Middle frontal gyrus (tissue), 1 donor: ENCODE results near the gene INAFM2.
A peak's percentile ranks its signal among the peaks of the same experiment; 100 is the strongest.

ENCODE experiments used
- DNase-seq: peaks from one replicate; pipeline ENCODE4 v3.0.0-alpha.2; 2015; ENCODE audit warnings: low spot score; ENCODE audit errors: extremely low spot score

INAFM2 gene

GRCh38 chr15:40358471-40359353, 35.2 kb downstream of the INAFM2 start:
- no peak for DNase-seq

GRCh38 chr15:40360015-40360414, 36.5 kb downstream of the INAFM2 start:
- no peak for DNase-seq

GRCh38 chr15:40361640-40362039, 38.1 kb downstream of the INAFM2 start:
- DNase-seq = no peak

- no peak for DNase-seq
These were observed 40.1 kb downstream of the INAFM2 start for GRCh38 chr15:40363611-40364010.

- DNase-seq = no peak
These were observed 40.8 kb downstream of the INAFM2 start for GRCh38 chr15:40364251-40364650.

DNA sequence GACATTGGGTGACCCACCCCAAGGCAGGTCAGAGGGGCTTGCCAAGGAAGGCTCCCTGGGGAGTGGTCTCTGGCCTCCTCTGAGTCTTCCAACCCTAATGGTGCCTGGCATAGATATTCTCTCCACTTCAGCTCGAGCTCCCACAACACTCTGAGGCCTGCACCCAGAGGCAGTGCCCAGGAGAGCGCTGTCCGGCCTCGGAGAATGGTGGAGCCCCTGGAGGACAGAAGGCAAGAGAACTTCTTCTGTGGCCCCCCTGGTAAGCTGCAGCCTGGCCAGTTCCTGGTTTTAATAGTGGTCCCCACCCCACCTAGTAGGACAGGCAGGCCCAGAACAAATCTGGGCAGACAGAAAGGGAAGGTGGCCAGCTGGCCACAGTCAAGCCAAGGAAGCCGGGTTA, 41.5 kb downstream of the INAFM2 start:
- DNase-seq = no peak

- DNase-seq = no peak
These were observed 42.3 kb downstream of the INAFM2 start for GRCh38 chr15:40365624-40366456.

DNA sequence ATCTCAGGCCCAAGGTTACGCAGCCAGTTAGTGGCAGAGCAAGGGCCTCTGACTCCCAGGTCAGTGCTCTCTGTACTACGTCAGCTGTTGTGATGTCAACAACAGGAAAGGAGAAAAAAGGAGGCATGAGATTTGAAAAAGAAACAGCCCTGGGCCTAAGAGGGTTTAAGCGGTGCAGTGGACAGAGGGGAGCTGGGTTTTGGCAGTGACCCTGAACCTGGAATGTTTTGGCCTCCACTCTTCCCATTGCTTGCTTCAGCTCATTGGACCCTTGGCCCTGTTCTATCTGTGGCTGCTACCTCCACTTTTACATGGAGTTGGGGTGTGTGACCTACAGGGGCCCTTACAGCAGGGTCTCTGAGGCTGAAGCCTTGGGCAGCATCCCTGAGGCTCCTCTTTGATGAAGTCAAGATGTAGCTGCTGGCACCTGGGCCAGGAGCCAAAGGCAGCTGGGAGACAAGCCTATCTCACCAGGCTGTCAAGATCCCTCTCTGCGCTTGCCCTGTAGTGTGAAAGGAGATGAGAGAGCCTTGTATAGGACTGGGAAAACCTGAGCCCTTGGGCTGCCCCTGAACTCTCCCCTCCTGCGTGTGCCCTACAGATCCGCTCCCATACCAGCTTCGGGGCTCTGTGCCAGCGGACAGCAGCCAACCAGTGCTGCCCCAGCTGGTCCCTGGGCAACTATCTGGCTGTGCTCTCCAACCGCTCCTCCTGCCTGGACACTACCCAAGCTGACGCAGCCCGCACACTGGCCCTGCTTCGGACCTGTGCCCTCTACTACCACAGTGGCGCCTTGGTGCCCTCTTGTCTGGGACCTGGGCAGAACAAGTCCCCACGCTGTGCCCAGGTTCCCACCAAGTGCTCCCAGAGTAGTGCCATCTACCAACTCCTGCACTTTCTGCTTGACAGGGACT, 43.2 kb downstream of the INAFM2 start:
- no peak for DNase-seq

DNA sequence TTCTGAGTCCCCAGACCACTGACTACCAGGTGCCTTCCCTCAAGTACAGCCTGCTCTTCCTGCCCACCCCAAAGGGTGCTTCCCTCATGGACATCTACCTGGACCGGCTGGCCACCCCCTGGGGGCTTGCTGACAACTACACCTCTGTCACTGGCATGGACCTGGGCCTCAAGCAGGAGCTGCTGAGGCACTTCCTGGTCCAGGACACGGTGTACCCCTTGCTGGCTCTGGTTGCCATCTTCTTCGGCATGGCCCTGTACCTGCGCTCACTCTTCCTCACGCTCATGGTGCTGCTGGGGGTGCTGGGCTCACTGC, 43.8 kb downstream of the INAFM2 start:
- DNase-seq = no peak

DNA sequence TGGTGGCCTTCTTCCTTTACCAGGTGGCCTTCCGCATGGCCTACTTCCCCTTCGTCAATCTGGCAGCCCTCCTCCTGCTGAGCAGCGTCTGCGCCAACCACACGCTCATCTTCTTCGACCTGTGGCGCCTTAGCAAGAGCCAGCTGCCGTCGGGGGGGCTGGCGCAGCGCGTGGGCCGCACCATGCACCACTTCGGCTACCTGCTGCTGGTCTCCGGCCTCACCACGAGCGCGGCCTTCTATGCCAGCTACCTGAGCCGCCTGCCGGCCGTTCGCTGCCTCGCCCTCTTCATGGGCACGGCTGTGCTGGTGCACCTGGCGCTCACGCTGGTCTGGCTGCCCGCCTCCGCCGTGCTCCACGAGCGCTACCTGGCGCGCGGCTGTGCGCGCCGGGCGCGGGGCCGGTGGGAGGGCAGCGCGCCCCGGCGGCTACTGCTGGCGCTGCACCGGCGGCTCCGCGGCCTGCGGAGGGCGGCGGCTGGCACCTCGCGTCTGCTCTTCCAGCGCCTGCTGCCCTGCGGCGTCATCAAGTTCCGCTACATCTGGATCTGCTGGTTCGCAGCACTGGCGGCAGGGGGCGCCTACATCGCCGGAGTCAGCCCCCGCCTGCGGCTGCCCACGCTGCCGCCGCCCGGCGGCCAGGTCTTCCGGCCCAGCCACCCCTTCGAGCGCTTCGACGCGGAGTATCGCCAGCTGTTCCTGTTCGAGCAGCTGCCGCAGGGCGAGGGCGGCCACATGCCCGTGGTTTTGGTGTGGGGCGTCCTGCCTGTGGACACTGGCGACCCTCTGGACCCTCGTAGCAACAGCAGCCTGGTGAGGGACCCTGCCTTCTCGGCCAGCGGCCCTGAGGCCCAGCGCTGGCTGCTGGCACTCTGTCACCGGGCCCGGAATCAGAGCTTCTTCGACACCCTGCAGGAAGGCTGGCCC, 44.5 kb downstream of the INAFM2 start:
- DNase-seq = peak; percentile 58

- DNase-seq = no peak
These were observed 45.4 kb downstream of the INAFM2 start for GRCh38 chr15:40368719-40369473.

- no peak for DNase-seq
These were observed 46.0 kb downstream of the INAFM2 start for GRCh38 chr15:40369474-40369869.

DNA sequence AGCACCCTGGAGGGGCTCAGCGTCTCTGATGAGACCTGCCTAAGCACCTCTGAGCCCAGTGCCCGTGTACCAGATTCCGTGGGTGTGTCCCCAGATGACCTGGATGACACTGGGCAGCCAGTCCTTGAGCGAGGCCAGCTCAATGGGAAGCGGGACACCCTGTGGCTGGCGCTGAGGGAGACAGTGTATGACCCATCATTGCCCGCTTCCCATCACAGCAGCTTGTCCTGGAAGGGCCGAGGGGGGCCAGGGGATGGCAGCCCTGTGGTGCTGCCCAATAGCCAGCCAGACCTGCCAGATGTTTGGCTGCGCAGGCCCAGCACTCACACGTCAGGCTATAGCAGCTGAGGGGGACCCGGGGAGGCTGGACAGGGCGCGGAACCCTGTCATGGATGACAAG, 46.5 kb downstream of the INAFM2 start:
- DNase-seq = no peak

- DNase-seq = no peak
These were observed 49.5 kb downstream of the INAFM2 start for GRCh38 chr15:40372981-40373380.
